Panc1 (cell line): Measurements from ENCODE around the gene PAPPA. TPM values are rescaled to one million over a fixed set of nuclear protein-coding genes. Genes with fewer than 3 reads are reported as not detected.

Source experiments
- ATAC-seq: fragments of 200-7000 bp; cut with Tn5 transposase; 2 replicates; pipeline ENCODE4 v1.9.1; 2020; ENCODE audit warnings: mild to moderate bottlenecking, moderate library complexity
- BruUV-seq: library from RNA; stranded (reverse); fragments of 400-500 nt; replicated peaks from 2 replicates; lab custom pipeline; 2021; lab: Mats Ljungman, UMichigan
- CTCF ChIA-PET: fragments of 300-600 bp; sonication (Branson Sonifier 250); formaldehyde crosslinking; loops from one replicate; lab custom pipeline; 2022; ENCODE audit warnings: antibody characterized with exemption; lab: Charles Lee
- POLR2A ChIA-PET: fragments of 300-600 bp; sonication (Branson Sonifier 250); formaldehyde crosslinking; loops from one replicate; lab custom pipeline; 2022; ENCODE audit warnings: antibody characterized with exemption; lab: Charles Lee
- DNase-seq: peaks from one replicate; pipeline ENCODE4 v3.0.0-alpha.2; 2010; ENCODE audit warnings: low read depth, low spot score
- H3K27ac ChIP-seq: 2 replicates; pipeline ENCODE4 v1.5.1; 2011; ENCODE audit warnings: mild to moderate bottlenecking, low read length, inconsistent platforms
- H3K27me3 ChIP-seq: fragments of 200-500 bp; sonication (Bioruptor generic); 2 replicates; pipeline ENCODE4 v1.6.0; 2014; ENCODE audit warnings: low read length, inconsistent platforms; ENCODE audit not compliant: control insufficient read depth, insufficient read depth
- H3K36me3 ChIP-seq: fragments of 200-500 bp; sonication (Bioruptor generic); 2 replicates; pipeline ENCODE4 v1.5.1; 2014; ENCODE audit warnings: inconsistent platforms, mild to moderate bottlenecking, low read length, moderate library complexity; ENCODE audit not compliant: control insufficient read depth, insufficient read depth
- H3K4me1 ChIP-seq: 2 replicates; pipeline ENCODE4 v1.5.1; 2011; ENCODE audit warnings: inconsistent platforms, mild to moderate bottlenecking, low read length, moderate library complexity; ENCODE audit not compliant: control insufficient read depth, insufficient read depth
- H3K4me3 ChIP-seq, 2 experiments: 2 replicates each; pipeline ENCODE4 v1.5.1; 2011 to 2012; ENCODE audit warnings: low read depth in 2 of 2, low read length in 2 of 2, mild to moderate bottlenecking in 2 of 2, inconsistent platforms in 1 of 2, moderate library complexity in 1 of 2
- H3K9me3 ChIP-seq: fragments of 200-500 bp; sonication (Bioruptor generic); 2 replicates; pipeline ENCODE4 v1.5.1; 2014; ENCODE audit warnings: low read depth, mild to moderate bottlenecking, inconsistent platforms, low read length, moderate library complexity; ENCODE audit not compliant: control insufficient read depth, insufficient read depth
- CTCF ChIP-seq: fragments of 450-650 bp; IDR thresholded peaks from 2 replicates; pipeline ENCODE4 v1.5.1; 2017; ENCODE audit warnings: mild to moderate bottlenecking
- POLR2AphosphoS5 ChIP-seq: IDR thresholded peaks from 2 replicates; pipeline ENCODE4 v1.6.1; 2012; ENCODE audit warnings: mild to moderate bottlenecking, low read depth, low read length, moderate library complexity
- REST ChIP-seq, 2 experiments: IDR thresholded peaks; 2 replicates each; pipeline ENCODE4 v1.6.1; 2011 to 2012; ENCODE audit warnings: low read depth in 2 of 2, control low read depth in 1 of 2, low read length in 1 of 2, mild to moderate bottlenecking in 1 of 2, moderate library complexity in 1 of 2; ENCODE audit not compliant: insufficient read depth in 1 of 2
- SIN3A ChIP-seq: IDR thresholded peaks from 2 replicates; pipeline ENCODE4 v1.6.1; 2012; ENCODE audit warnings: low read depth, mild to moderate bottlenecking, low read length, moderate library complexity, borderline replicate concordance; ENCODE audit not compliant: insufficient read depth
- TCF7L2 ChIP-seq: IDR thresholded peaks from 2 replicates; pipeline ENCODE4 v1.6.1; 2011; ENCODE audit warnings: mild to moderate bottlenecking, low read depth, low read length, inconsistent platforms
- in situ Hi-C: cut with HindIII; loops from 2 replicates; pipeline ENCODE4 v1.10.0; 2016; ENCODE audit warnings: low sequenced_read_pairs, low pct_unique_long_range_greater_than_20kb
- intact Hi-C: fragments of 100-400 bp; cut with micrococcal nuclease; formaldehyde crosslinking; loops from one replicate; pipeline ENCODE4 v1.10.0; 2022; ENCODE audit not compliant: unreplicated experiment
- total RNA-seq: library from RNA; stranded (reverse); gene quantifications from one replicate; pipeline ENCODE4 v1.2.1, GENCODE V29; 2021; ENCODE audit not compliant: unreplicated experiment

The PAPPA gene
- total RNA-seq, 1 experiment from 2014 or later = 1.2 TPM

GRCh38 chr9:116297346-116297745 lies 143.8 kb downstream of the PAPPA start:
- BruUV-seq = no TSS peak
- TF ChIP-seq REST (IDR thresholded peaks at IDR 0.05; ENCODE audit: insufficient read depth in 1 of 2, low read depth in 2 of 2, low read length in 1 of 2) (no peak), POLR2AphosphoS5 (no peak), CTCF (no peak), TCF7L2 (no peak), SIN3A (no peak)
- ChIA-PET POLR2A (no interaction called here), CTCF (no interaction called here)
- Histone ChIP-seq H3K9me3 (no peaks in the 10 kb centered on the region), H3K27ac (no peak overlapping the region), H3K4me1 (no peaks in the 10 kb centered on the region), H3K27me3 (no peaks in the 10 kb centered on the region), H3K4me3 (no peak overlapping the region), H3K36me3 (no peaks in the 10 kb centered on the region)
- in situ Hi-C loops = no loop called here
- intact Hi-C loops = no loop called here
- ATAC-seq (no peak), DNase-seq (no peak)

- Histone ChIP-seq H3K9me3 (no peaks in the 10 kb centered on the region), H3K27me3 (no peaks in the 10 kb centered on the region), H3K4me1 (no peaks in the 10 kb centered on the region), H3K27ac (no peak overlapping the region), H3K4me3 (no peak overlapping the region), H3K36me3 (no peaks in the 10 kb centered on the region)
- no TSS peak for BruUV-seq
- DNase-seq = no peak
- in situ Hi-C loops (no loop called here), intact Hi-C loops (no loop called here)
- no peak for ATAC-seq
- ChIA-PET CTCF (no interaction called here), POLR2A (no interaction called here)
- no peak for TF ChIP-seq POLR2AphosphoS5
- TF ChIP-seq SIN3A = no peak
- TF ChIP-seq CTCF = no peak
- no peak for TF ChIP-seq TCF7L2
- TF ChIP-seq REST (IDR thresholded peaks at IDR 0.05; ENCODE audit: insufficient read depth in 1 of 2, low read depth in 2 of 2, low read length in 1 of 2) = no peak
These were observed 144.7 kb downstream of the PAPPA start for GRCh38 chr9:116298249-116298648.
